GM12801 (cell line): ENCODE results near the gene RSPH3.

Experiments
- TF ChIP-seq, protein P1 (sequence below): IDR thresholded peaks from one replicate; pipeline ENCODE4 v1.5.1; 2011; ENCODE audit warnings: control low read depth; ENCODE audit not compliant: insufficient read length; ENCODE audit errors: extremely low read depth

RSPH3 gene, protein sequence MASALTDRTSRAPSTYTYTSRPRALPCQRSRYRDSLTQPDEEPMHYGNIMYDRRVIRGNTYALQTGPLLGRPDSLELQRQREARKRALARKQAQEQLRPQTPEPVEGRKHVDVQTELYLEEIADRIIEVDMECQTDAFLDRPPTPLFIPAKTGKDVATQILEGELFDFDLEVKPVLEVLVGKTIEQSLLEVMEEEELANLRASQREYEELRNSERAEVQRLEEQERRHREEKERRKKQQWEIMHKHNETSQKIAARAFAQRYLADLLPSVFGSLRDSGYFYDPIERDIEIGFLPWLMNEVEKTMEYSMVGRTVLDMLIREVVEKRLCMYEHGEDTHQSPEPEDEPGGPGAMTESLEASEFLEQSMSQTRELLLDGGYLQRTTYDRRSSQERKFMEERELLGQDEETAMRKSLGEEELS

DNA sequence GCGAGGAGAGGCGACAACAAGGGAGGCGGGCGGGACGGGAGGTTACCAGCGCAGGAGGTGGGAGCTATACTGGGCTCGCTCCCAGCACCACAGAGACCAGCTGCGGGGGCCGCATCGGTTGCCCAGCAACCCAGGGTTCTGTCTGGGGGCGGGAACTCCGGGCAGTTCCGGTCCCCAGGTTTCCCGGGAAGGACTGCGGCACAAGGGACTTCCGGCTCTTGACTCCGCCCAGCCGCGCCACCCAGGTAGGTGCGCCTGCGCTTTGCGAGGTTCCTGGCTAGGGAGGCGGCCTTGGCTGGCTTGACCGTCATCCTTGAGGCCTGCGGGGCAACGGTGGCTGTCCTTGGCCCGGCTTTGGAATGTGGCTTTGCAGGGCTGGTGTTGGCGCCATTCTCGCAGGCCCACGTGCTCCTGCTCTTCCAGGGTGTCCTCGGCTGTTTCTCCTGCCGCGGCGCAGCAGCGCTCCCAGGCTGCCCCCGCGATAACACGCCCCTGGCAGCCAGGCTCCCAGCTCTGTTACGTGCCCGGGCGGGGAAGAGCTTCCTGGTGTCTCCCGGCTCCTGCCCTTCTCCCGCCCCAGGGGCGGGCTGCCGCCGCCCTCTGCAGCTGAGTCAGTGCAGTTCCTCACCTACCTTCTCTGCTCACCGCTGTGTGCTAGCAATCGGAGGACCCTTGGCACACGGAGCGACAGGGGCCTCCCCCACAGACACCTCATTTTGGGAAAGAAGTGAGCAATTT, at the start of gene RSPH3:
RSPH3 (minus strand) TSS at position 537 of the 738 bp plus-strand sequence. CDS start 652 bp downstream, outside the sequence.
- TF ChIP-seq, protein P1, sequence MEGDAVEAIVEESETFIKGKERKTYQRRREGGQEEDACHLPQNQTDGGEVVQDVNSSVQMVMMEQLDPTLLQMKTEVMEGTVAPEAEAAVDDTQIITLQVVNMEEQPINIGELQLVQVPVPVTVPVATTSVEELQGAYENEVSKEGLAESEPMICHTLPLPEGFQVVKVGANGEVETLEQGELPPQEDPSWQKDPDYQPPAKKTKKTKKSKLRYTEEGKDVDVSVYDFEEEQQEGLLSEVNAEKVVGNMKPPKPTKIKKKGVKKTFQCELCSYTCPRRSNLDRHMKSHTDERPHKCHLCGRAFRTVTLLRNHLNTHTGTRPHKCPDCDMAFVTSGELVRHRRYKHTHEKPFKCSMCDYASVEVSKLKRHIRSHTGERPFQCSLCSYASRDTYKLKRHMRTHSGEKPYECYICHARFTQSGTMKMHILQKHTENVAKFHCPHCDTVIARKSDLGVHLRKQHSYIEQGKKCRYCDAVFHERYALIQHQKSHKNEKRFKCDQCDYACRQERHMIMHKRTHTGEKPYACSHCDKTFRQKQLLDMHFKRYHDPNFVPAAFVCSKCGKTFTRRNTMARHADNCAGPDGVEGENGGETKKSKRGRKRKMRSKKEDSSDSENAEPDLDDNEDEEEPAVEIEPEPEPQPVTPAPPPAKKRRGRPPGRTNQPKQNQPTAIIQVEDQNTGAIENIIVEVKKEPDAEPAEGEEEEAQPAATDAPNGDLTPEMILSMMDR = no peak

DNA sequence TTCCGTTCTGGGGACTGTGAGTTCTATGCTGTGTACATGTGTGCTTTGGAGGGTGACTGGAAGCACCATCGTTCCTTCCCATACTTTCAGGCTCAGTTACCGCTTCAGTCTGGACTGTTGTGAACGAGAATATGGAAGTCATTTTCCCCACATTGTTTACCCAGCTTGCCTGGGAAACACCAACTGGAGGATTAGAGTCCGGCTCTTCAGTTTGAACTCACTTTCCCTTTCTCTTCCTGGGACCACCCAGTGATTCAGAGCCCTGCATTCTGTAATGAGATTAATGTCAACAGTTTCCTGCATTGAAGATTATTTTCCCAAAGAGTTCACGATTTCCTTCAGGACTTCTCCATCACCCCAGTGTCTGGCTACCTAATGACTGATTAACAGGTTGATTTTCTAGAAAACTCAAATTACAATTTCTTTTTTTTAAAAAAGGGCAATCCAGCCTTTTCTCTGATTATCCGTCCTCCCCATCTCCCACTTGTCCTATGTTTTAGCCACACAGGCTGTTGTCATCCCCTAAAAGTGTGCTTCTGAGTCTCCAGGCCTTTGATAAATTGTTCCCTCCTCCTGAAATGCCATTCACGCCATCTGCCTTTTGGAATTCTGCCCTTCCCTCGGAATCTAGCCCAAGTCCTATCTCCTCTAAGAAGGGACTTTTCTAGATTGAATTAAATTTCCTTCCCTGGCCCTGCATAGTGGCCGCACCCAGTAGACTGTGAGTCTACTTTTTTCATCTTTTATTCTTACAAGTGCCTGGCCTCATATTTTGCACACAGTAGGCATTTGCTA, 48.1 kb upstream of the RSPH3 start:
- TF ChIP-seq, protein P1 = no peak

DNA sequence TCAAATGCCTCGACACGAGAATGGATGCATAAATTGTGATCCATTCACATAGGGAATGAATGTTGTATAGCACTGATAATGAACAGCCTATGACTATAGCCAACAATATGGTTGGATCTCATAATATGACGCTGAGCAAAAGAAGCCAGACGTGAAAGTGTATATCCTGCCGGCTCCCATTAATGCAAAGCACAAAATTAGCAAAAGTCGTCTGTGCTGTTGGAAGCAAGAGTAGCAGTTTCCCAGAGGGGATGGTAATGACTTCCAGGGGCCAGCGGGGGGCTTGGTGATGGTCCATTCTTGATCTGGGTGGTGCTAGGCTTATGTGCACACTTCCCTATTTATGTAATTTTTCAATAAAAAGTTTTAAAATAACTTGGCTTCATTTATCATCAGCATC, 45.8 kb upstream of the RSPH3 start:
- TF ChIP-seq, protein P1 = no peak

DNA sequence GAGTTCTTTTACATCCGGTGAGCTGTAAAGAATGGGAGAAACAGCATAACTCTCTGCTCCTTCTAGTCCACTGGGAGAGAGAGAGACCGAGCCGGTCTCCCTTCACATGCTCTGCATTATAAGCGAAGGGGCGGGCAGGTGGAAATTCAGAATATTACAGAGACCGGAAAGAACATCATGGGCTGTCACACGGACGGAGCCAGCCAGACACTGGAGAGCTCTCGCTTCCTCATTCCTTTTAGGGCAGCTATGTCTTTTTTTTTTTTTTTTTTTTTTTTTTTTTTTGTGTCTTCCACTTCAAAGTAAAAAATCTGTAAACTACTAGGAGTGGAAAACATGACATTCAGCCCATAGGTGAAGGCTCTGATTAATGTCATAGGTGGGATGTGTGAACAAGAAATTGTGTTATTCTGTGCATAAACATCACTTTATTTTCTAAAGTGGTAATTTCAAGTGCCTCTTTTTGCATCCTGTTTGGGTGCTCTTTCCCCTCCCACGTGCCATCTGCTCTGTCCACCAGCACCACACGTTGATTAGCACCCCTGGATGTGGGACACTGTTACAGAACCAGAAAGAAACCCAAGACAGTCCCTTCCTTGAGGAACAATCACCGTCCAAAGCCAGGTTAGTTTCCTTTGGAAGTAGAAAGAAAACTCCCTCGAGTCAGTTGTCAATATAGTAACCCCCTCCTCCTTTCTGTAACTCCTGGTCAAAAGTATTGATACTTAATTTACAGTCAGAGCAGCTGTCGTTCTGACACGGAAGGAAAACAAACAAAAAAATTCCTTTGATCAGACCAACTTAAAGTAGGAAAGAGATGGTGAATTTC, 45.1 kb upstream of the RSPH3 start, which contains the start of gene TAGAP:
TAGAP (minus strand) TSS at position 93 of the 829 bp plus-strand sequence. CDS start 845 bp downstream, outside the sequence.
- TF ChIP-seq, protein P1 = no peak

DNA sequence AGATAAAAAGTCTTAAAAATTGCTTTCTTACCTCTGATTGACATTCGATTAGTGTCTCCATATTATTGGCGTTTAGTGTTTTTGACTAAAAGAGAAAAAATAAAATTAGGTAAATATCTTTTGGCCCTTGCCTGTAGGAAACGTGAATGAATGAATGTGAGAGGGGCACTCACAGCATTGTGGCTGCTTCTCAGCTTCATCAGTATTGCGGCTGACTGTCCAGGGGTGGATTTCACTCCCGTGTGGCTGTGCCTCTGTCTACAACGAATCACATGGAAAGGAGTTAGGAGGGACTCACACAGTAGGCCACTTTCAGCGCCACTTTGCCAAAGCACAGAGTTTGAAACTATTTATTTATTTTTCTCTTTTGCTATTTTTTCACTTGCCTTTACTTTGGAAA, 43.9 kb upstream of the RSPH3 start:
- TF ChIP-seq, protein P1 = no peak

DNA sequence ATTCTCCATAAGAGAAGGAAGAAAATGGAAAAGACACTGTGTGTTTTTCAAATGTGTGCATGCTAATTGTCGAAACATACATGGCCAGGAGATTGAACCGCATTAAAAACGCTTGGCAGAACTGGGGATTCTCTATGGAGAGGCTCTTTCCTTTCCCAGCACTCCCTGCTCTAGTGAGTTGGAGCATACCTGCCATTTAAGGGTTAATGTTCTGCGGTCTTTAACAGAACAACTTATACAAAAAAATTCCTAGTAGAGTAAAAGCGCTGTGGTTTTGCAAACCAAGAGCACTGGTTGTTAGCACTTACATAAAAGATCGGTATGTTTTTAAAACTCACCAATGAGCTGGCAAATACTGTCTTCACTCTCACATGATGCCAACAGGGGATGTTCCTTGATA, 43.2 kb upstream of the RSPH3 start:
- TF ChIP-seq, protein P1 = no peak
